SU-DHL-6 (cell line): ENCODE data around the gene IL10RA.

Experiments used
- CTCF ChIP-seq: fragments of 200-600 bp; sonication (generic); IDR thresholded peaks from one replicate; pipeline ENCODE4 v1.5.1; 2017; ENCODE audit warnings: antibody characterized with exemption, mild to moderate bottlenecking, low read length, moderate library complexity; ENCODE audit not compliant: insufficient read depth, poor library complexity, severe bottlenecking
- EZH2phosphoT487 ChIP-seq: fragments of 200-600 bp; sonication (generic), shearing (Covaris generic); conservative IDR thresholded peaks from 2 replicates; pipeline ENCODE4 v1.6.1; 2018; ENCODE audit warnings: mild to moderate bottlenecking, antibody characterized with exemption, low read length, moderate library complexity, mixed read lengths

GRCh38 chr11:117944554-117944953 lies 41.6 kb upstream of the IL10RA start:
- no peak for TF ChIP-seq CTCF
- TF ChIP-seq EZH2phosphoT487: no peak
